ENCODE results near the gene RPRML. TPM values are rescaled to one million over a fixed set of nuclear protein-coding genes. Genes with fewer than 3 reads are reported as not detected.
A peak's percentile ranks its signal among the peaks of the same experiment; 100 is the strongest.
"Not testable (repeated sequence)": the region's sequence is repeated elsewhere in the genome, so short reads cannot be mapped to it uniquely, and the experiment has no call there.

RPRML gene
- total and polyA plus RNA-seq, 2 donors from 2014 or later = not detected

DNA sequence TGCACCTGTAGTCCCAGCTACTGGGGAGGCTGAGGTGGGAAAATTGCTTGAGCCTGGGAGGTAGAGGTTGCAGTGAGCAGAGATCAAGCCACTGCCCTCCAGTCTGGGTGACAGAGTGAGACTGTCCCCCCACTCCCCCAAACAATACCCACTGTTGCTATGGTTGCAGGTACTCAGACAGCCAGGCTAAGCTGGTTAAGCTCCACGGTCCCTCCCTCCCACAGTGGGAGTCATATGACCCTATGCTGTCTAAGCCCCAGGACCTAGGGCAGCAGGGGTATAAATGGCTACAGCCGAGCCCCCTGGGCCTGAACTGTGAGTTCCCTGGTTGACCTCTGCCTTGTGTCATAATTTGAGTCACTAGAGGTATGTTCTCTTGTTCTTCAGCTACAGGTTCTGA, 15.9 kb upstream of the RPRML start:
- intact Hi-C loops (cut with DNase I) = no loop called here
- TF ChIP-seq, protein P1, sequence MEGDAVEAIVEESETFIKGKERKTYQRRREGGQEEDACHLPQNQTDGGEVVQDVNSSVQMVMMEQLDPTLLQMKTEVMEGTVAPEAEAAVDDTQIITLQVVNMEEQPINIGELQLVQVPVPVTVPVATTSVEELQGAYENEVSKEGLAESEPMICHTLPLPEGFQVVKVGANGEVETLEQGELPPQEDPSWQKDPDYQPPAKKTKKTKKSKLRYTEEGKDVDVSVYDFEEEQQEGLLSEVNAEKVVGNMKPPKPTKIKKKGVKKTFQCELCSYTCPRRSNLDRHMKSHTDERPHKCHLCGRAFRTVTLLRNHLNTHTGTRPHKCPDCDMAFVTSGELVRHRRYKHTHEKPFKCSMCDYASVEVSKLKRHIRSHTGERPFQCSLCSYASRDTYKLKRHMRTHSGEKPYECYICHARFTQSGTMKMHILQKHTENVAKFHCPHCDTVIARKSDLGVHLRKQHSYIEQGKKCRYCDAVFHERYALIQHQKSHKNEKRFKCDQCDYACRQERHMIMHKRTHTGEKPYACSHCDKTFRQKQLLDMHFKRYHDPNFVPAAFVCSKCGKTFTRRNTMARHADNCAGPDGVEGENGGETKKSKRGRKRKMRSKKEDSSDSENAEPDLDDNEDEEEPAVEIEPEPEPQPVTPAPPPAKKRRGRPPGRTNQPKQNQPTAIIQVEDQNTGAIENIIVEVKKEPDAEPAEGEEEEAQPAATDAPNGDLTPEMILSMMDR (IDR thresholded peaks at IDR 0.05; ENCODE audit: borderline replicate concordance, extremely low read depth, insufficient read depth) = no peak
- FAIRE-seq (no peak), DNase-seq (peak in 1 of 5 donors; percentile 7)
- no peaks in the 10 kb centered on the region for H3K9me3 ChIP-seq (ENCODE audit: control insufficient read depth in 2 of 3, insufficient read depth in 1 of 3, low read length in 3 of 3)
- H3K4me3 ChIP-seq (ENCODE audit: low read length in 3 of 3) = no peak overlapping the region
- no peaks in the 10 kb centered on the region for H3K4me1 ChIP-seq (ENCODE audit: control insufficient read depth in 2 of 3, insufficient read depth in 2 of 3, low read depth in 1 of 3, low read length in 3 of 3)
- H3K36me3 ChIP-seq (ENCODE audit: control insufficient read depth in 2 of 3, insufficient read depth in 3 of 3, low read length in 3 of 3) = no peaks in the 10 kb centered on the region
- no peak overlapping the region for H3K27ac ChIP-seq (ENCODE audit: low read depth in 2 of 2, low read length in 2 of 2)
- H3K9ac ChIP-seq (ENCODE audit: low read length in 3 of 3) = no peak overlapping the region
- no peaks in the 10 kb centered on the region for H3K27me3 ChIP-seq (ENCODE audit: control insufficient read depth, insufficient read depth, low read length)

DNA sequence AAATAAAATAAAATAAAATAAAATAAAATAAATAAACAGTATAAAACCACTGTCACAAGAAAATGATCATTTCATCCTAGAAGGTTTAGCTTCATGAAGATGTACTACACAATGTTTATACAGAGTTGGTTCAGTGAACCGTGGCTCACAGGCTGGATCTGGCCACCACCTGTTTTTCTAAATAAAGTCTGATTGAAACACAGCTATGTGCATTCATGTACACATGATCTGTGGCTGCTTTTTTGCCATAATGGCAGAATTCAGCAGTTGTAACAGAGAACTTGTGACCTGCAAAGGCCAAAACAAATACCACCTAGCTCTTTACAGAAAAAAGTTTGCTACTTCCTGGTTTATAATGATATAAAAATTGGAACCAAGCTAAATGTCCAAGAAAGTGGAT, 12.6 kb upstream of the RPRML start:
- FAIRE-seq = no peak
- Histone ChIP-seq H3K27ac (ENCODE audit: low read depth in 2 of 2, low read length in 2 of 2) (no peak overlapping the region), H3K9ac (ENCODE audit: low read length in 3 of 3) (no peak overlapping the region), H3K4me1 (ENCODE audit: control insufficient read depth in 2 of 3, insufficient read depth in 2 of 3, low read depth in 1 of 3, low read length in 3 of 3) (no peaks in the 10 kb centered on the region), H3K27me3 (ENCODE audit: control insufficient read depth, insufficient read depth, low read length) (no peaks in the 10 kb centered on the region), H3K4me3 (ENCODE audit: low read length in 3 of 3) (no peak overlapping the region), H3K36me3 (ENCODE audit: control insufficient read depth in 2 of 3, insufficient read depth in 3 of 3, low read length in 3 of 3) (no peaks in the 10 kb centered on the region), H3K9me3 (ENCODE audit: control insufficient read depth in 2 of 3, insufficient read depth in 1 of 3, low read length in 3 of 3) (no peaks in the 10 kb centered on the region)
- TF ChIP-seq, protein P1 (IDR thresholded peaks at IDR 0.05; ENCODE audit: borderline replicate concordance, extremely low read depth, insufficient read depth) = no peak
- DNase-seq = peak in 3 of 5 donors; percentile 32 to 73 (median 72)
- intact Hi-C loops (cut with DNase I) = no loop called here

DNA sequence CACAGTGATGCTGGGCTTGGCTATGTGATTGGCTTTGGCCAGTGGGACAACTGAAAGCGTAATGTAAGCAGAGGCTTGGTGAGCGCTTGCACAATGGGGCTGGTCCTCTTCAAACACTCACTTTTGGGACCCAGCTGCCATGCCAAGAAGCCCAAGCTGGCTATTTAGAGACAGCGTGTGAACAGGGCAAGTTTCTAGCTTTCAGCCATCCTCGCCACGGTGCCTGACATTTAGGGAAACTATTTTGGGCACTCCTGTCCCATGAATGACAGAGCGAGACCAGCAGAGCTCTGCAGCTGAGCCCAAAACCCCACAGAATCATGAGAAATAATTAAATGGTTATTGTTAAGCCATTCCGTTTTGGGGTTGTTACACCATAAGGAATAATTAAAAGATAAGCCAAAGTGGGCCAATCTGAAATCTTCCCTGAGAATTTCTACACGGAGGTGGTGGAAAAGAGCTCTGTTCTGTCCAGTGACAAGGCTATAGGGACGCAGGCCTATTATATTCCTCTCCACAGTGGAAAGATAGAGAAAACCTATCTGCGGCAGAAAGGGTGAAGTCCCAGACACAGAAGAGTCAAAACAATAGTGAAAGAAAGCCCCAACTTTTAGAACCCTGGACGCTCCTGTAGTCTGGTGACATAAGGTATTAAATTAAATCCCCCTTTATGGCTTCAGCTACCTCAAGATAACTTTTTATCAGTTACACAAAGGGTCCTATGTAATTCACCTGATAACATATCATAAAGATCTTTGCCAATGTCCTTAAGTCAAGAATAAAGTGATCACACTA, 10.8 kb upstream of the RPRML start:
- no peak for FAIRE-seq
- intact Hi-C loops (cut with DNase I) = no loop called here
- TF ChIP-seq, protein P1 (IDR thresholded peaks at IDR 0.05; ENCODE audit: borderline replicate concordance, extremely low read depth, insufficient read depth) = no peak
- Histone ChIP-seq H3K27ac (ENCODE audit: low read depth in 2 of 2, low read length in 2 of 2) (no peak overlapping the region), H3K9me3 (ENCODE audit: control insufficient read depth in 2 of 3, insufficient read depth in 1 of 3, low read length in 3 of 3) (no peaks in the 10 kb centered on the region), H3K4me3 (ENCODE audit: low read length in 3 of 3) (no peak overlapping the region), H3K9ac (ENCODE audit: low read length in 3 of 3) (no peak overlapping the region), H3K36me3 (ENCODE audit: control insufficient read depth in 2 of 3, insufficient read depth in 3 of 3, low read length in 3 of 3) (no peaks in the 10 kb centered on the region), H3K4me1 (ENCODE audit: control insufficient read depth in 2 of 3, insufficient read depth in 2 of 3, low read depth in 1 of 3, low read length in 3 of 3) (no peaks in the 10 kb centered on the region), H3K27me3 (ENCODE audit: control insufficient read depth, insufficient read depth, low read length) (no peaks in the 10 kb centered on the region)
- peak in 1 of 5 donors; percentile 18 for DNase-seq

DNA sequence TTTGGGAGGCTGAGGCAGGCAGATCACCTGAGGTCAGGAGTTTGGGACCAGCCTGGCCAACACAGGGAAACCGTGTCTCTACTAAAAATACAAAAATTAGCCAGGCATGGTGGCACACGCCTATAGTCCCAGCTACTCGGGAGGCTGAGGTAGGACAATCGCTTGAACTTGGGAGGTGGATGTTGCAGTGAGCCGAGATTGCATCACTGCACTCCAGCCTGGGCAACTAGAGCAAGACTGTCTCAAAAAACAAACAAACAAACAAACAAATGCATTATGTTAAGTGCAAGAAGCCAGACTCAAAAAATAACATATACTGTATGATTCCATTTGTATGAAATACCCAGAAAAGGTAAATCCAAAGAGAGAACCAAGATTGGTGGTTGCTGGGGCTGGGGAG, 8.9 kb upstream of the RPRML start:
- H3K27me3 ChIP-seq (ENCODE audit: control insufficient read depth, insufficient read depth, low read length); H3K9ac ChIP-seq (ENCODE audit: low read length in 3 of 3); H3K4me3 ChIP-seq (ENCODE audit: low read length in 3 of 3); FAIRE-seq; intact Hi-C loops (cut with DNase I); H3K9me3 ChIP-seq (ENCODE audit: control insufficient read depth in 2 of 3, insufficient read depth in 1 of 3, low read length in 3 of 3); H3K27ac ChIP-seq (ENCODE audit: low read depth in 2 of 2, low read length in 2 of 2); H3K36me3 ChIP-seq (ENCODE audit: control insufficient read depth in 2 of 3, insufficient read depth in 3 of 3, low read length in 3 of 3); H3K4me1 ChIP-seq (ENCODE audit: control insufficient read depth in 2 of 3, insufficient read depth in 2 of 3, low read depth in 1 of 3, low read length in 3 of 3): not testable (repeated sequence)
- peak in 1 of 5 donors; percentile 2 for DNase-seq

Data from kidney (tissue), 14 donors.